K562 (cell line): ENCODE measurements around the gene NAV2. TPM values are rescaled to one million over a fixed set of nuclear protein-coding genes. Genes with fewer than 3 reads are reported as not detected.

ENCODE experiments used
- ZNF445 ChIP-seq: fragments of 250-450 bp; sonication (Bioruptor Pico); IDR thresholded peaks from 2 replicates; pipeline ENCODE4 v1.4.0; 2020; ENCODE audit warnings: low read depth, mild to moderate bottlenecking, moderate library complexity
- polyA plus RNA-seq, 8 experiments: library from polyadenylated mRNA; depleted of rRNA in 4 of 8; stranded (reverse) in 5 of 8; unstranded in 3 of 8; fragments of >200 nt; fragmentation: Nextera tagmentation in 2 of 8; fragmentation: Illumina TruSeq in 1 of 8; extraction: Ambion mirVana in 2 of 8; extraction: Trizol in 1 of 8; gene quantifications; 2 replicates each; pipeline versions ENCODE4 v1.2.1 to v1.2.3, GENCODE V29; 2011 to 2014; ENCODE audit warnings: inconsistent platforms in 1 of 8, missing spikeins in 1 of 8
- total RNA-seq, 7 experiments: library from RNA; depleted of rRNA in 6 of 7; stranded (reverse); fragments of >200 nt in 6 of 7; fragmentation: Illumina TruSeq in 2 of 7; extraction: Trizol in 2 of 7; gene quantifications; 2 replicates each; pipeline versions ENCODE4 v1.2.1 to v1.2.3, GENCODE V29; 2011 to 2021; ENCODE audit warnings: low replicate concordance in 1 of 7
- TF ChIP-seq, protein P1 (sequence below): fragments of 450-650 bp; IDR thresholded peaks from 2 replicates; pipeline ENCODE4 v1.6.1; 2016; ENCODE audit warnings: mild to moderate bottlenecking, moderate library complexity
- TF ChIP-seq, protein P2 (sequence below), 2 experiments: fragments of 450-650 bp in 1 of 2; IDR thresholded peaks; 2 replicates each; pipeline ENCODE4 v1.6.1; 2011 to 2017; ENCODE audit warnings: low read depth in 2 of 2, antibody characterized with exemption in 1 of 2, borderline replicate concordance in 1 of 2, low read length in 1 of 2, mild to moderate bottlenecking in 1 of 2, mixed read lengths in 1 of 2; ENCODE audit not compliant: control insufficient read depth in 1 of 2
- TF ChIP-seq, protein P3 (sequence below): fragments of 250-450 bp; sonication (Bioruptor Pico); IDR thresholded peaks from 2 replicates; pipeline ENCODE4 v1.8.0; 2022; ENCODE audit warnings: moderate library complexity, mild to moderate bottlenecking, inconsistent platforms
- TF ChIP-seq, protein P4 (sequence below): fragments of 200-400 bp; formaldehyde crosslinking; IDR thresholded peaks from 2 replicates; pipeline ENCODE4 v1.6.1; 2017; ENCODE audit warnings: mild to moderate bottlenecking, low read depth, low read length, moderate library complexity
- TF ChIP-seq, protein P5 (sequence below), 2 experiments: IDR thresholded peaks; 2 replicates each; pipeline ENCODE4 v1.6.1; 2011; ENCODE audit warnings: borderline replicate concordance in 1 of 2, control low read depth in 1 of 2, low read depth in 1 of 2, low read length in 1 of 2, mild to moderate bottlenecking in 1 of 2, mixed read lengths in 1 of 2, moderate library complexity in 1 of 2; ENCODE audit not compliant: insufficient read depth in 1 of 2, insufficient read length in 1 of 2, poor library complexity in 1 of 2, severe bottlenecking in 1 of 2; ENCODE audit errors: extremely low read depth in 1 of 2

The NAV2 gene
- total and polyA plus RNA-seq, 9 of the 15 experiments (the other 6 are each of a cell fraction or from before 2014, with no cell fraction given), result 0.03 to 0.35 (median 0.05) TPM

DNA sequence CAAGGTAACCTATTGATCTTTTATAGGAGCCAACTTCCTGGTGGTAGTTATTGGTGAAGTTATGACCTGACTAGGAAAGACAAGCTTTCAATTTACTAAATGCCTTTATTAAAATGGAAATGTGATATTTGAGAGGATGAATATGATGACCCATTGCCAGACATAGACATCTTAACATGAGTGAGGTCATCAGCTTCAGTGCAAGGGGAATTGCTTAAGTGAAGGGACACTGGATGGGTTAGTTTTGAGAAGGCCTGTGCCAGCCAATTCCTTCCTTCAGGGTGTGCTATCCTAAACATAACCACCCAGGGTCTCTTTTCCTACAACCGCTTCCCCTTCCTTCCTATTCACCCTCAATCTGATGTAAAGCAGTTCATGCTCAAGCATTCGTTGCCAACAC, 21.5 kb downstream of the NAV2 start (continued):
- TF ChIP-seq, protein P1, sequence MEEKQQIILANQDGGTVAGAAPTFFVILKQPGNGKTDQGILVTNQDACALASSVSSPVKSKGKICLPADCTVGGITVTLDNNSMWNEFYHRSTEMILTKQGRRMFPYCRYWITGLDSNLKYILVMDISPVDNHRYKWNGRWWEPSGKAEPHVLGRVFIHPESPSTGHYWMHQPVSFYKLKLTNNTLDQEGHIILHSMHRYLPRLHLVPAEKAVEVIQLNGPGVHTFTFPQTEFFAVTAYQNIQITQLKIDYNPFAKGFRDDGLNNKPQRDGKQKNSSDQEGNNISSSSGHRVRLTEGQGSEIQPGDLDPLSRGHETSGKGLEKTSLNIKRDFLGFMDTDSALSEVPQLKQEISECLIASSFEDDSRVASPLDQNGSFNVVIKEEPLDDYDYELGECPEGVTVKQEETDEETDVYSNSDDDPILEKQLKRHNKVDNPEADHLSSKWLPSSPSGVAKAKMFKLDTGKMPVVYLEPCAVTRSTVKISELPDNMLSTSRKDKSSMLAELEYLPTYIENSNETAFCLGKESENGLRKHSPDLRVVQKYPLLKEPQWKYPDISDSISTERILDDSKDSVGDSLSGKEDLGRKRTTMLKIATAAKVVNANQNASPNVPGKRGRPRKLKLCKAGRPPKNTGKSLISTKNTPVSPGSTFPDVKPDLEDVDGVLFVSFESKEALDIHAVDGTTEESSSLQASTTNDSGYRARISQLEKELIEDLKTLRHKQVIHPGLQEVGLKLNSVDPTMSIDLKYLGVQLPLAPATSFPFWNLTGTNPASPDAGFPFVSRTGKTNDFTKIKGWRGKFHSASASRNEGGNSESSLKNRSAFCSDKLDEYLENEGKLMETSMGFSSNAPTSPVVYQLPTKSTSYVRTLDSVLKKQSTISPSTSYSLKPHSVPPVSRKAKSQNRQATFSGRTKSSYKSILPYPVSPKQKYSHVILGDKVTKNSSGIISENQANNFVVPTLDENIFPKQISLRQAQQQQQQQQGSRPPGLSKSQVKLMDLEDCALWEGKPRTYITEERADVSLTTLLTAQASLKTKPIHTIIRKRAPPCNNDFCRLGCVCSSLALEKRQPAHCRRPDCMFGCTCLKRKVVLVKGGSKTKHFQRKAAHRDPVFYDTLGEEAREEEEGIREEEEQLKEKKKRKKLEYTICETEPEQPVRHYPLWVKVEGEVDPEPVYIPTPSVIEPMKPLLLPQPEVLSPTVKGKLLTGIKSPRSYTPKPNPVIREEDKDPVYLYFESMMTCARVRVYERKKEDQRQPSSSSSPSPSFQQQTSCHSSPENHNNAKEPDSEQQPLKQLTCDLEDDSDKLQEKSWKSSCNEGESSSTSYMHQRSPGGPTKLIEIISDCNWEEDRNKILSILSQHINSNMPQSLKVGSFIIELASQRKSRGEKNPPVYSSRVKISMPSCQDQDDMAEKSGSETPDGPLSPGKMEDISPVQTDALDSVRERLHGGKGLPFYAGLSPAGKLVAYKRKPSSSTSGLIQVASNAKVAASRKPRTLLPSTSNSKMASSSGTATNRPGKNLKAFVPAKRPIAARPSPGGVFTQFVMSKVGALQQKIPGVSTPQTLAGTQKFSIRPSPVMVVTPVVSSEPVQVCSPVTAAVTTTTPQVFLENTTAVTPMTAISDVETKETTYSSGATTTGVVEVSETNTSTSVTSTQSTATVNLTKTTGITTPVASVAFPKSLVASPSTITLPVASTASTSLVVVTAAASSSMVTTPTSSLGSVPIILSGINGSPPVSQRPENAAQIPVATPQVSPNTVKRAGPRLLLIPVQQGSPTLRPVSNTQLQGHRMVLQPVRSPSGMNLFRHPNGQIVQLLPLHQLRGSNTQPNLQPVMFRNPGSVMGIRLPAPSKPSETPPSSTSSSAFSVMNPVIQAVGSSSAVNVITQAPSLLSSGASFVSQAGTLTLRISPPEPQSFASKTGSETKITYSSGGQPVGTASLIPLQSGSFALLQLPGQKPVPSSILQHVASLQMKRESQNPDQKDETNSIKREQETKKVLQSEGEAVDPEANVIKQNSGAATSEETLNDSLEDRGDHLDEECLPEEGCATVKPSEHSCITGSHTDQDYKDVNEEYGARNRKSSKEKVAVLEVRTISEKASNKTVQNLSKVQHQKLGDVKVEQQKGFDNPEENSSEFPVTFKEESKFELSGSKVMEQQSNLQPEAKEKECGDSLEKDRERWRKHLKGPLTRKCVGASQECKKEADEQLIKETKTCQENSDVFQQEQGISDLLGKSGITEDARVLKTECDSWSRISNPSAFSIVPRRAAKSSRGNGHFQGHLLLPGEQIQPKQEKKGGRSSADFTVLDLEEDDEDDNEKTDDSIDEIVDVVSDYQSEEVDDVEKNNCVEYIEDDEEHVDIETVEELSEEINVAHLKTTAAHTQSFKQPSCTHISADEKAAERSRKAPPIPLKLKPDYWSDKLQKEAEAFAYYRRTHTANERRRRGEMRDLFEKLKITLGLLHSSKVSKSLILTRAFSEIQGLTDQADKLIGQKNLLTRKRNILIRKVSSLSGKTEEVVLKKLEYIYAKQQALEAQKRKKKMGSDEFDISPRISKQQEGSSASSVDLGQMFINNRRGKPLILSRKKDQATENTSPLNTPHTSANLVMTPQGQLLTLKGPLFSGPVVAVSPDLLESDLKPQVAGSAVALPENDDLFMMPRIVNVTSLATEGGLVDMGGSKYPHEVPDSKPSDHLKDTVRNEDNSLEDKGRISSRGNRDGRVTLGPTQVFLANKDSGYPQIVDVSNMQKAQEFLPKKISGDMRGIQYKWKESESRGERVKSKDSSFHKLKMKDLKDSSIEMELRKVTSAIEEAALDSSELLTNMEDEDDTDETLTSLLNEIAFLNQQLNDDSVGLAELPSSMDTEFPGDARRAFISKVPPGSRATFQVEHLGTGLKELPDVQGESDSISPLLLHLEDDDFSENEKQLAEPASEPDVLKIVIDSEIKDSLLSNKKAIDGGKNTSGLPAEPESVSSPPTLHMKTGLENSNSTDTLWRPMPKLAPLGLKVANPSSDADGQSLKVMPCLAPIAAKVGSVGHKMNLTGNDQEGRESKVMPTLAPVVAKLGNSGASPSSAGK, result no peak
- TF ChIP-seq, protein P2, sequence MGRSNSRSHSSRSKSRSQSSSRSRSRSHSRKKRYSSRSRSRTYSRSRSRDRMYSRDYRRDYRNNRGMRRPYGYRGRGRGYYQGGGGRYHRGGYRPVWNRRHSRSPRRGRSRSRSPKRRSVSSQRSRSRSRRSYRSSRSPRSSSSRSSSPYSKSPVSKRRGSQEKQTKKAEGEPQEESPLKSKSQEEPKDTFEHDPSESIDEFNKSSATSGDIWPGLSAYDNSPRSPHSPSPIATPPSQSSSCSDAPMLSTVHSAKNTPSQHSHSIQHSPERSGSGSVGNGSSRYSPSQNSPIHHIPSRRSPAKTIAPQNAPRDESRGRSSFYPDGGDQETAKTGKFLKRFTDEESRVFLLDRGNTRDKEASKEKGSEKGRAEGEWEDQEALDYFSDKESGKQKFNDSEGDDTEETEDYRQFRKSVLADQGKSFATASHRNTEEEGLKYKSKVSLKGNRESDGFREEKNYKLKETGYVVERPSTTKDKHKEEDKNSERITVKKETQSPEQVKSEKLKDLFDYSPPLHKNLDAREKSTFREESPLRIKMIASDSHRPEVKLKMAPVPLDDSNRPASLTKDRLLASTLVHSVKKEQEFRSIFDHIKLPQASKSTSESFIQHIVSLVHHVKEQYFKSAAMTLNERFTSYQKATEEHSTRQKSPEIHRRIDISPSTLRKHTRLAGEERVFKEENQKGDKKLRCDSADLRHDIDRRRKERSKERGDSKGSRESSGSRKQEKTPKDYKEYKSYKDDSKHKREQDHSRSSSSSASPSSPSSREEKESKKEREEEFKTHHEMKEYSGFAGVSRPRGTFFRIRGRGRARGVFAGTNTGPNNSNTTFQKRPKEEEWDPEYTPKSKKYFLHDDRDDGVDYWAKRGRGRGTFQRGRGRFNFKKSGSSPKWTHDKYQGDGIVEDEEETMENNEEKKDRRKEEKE (IDR thresholded peaks at IDR 0.05; ENCODE audit: borderline replicate concordance in 1 of 2, control insufficient read depth in 1 of 2, low read depth in 2 of 2, low read length in 1 of 2), result no peak
- TF ChIP-seq, protein P3, sequence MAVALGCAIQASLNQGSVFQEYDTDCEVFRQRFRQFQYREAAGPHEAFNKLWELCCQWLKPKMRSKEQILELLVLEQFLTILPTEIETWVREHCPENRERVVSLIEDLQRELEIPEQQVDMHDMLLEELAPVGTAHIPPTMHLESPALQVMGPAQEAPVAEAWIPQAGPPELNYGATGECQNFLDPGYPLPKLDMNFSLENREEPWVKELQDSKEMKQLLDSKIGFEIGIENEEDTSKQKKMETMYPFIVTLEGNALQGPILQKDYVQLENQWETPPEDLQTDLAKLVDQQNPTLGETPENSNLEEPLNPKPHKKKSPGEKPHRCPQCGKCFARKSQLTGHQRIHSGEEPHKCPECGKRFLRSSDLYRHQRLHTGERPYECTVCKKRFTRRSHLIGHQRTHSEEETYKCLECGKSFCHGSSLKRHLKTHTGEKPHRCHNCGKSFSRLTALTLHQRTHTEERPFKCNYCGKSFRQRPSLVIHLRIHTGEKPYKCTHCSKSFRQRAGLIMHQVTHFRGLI (CRISPR knock-in tag), result no peak
- TF ChIP-seq, protein P4, sequence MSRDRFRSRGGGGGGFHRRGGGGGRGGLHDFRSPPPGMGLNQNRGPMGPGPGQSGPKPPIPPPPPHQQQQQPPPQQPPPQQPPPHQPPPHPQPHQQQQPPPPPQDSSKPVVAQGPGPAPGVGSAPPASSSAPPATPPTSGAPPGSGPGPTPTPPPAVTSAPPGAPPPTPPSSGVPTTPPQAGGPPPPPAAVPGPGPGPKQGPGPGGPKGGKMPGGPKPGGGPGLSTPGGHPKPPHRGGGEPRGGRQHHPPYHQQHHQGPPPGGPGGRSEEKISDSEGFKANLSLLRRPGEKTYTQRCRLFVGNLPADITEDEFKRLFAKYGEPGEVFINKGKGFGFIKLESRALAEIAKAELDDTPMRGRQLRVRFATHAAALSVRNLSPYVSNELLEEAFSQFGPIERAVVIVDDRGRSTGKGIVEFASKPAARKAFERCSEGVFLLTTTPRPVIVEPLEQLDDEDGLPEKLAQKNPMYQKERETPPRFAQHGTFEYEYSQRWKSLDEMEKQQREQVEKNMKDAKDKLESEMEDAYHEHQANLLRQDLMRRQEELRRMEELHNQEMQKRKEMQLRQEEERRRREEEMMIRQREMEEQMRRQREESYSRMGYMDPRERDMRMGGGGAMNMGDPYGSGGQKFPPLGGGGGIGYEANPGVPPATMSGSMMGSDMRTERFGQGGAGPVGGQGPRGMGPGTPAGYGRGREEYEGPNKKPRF, result no peak
- no peak for TF ChIP-seq ZNF445 (CRISPR knock-in tag)
- TF ChIP-seq, protein P5, sequence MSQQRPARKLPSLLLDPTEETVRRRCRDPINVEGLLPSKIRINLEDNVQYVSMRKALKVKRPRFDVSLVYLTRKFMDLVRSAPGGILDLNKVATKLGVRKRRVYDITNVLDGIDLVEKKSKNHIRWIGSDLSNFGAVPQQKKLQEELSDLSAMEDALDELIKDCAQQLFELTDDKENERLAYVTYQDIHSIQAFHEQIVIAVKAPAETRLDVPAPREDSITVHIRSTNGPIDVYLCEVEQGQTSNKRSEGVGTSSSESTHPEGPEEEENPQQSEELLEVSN (IDR thresholded peaks at IDR 0.05; ENCODE audit: borderline replicate concordance in 1 of 2, extremely low read depth in 1 of 2, insufficient read depth in 1 of 2, insufficient read length in 1 of 2, low read depth in 1 of 2, low read length in 1 of 2, poor library complexity in 1 of 2, severe bottlenecking in 1 of 2), result no peak
